Stomach (tissue), 4 donors: ENCODE measurements around the gene KIAA0513.

Experiments
- POLR2A ChIP-seq, 4 donors: fragments of 450-650 bp; IDR thresholded peaks; one replicate each; pipeline ENCODE4 v1.6.1; 2016; ENCODE audit warnings: antibody characterized with exemption in 4 of 4, control low read depth in 2 of 4, mild to moderate bottlenecking in 1 of 4, moderate library complexity in 1 of 4
- POLR2AphosphoS5 ChIP-seq, 3 donors: sonication (generic); formaldehyde crosslinking; IDR thresholded peaks; one replicate each; pipeline ENCODE4 v1.6.1; 2016; ENCODE audit warnings: antibody characterized with exemption in 3 of 3

DNA sequence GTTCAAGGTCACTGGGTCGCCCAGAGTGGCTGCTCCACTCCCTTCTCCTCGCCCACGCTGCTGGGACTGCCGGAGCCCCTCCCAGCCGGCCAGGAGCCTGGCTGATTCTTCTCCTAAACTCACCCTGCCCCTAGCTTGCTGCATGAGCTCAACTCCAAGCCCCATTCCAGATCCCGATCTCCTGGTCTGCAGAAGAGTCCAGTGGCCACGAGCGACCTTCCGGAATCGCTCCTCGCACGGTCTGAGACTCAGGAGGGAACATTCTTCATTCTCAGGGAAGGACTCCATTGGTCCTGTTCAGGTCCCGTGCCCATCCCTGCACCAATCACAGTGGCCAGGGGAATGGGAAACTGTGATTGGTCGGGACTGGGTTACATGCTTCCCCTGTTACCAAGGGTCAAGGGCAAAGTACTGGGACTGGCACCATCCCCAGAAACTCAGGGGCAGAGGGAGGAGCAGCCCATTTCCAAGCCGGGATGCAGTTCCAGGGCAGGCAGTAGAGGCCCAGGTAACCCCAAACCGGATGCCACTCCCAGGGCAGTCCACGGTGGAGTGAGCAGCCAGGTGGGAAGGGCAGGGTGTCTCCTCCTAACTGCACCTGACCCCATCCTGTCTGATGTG lies 109.2 kb downstream of the KIAA0513 start:
- TF ChIP-seq POLR2AphosphoS5 (IDR thresholded peaks at IDR 0.05) (no peak), POLR2A (IDR thresholded peaks at IDR 0.05) (no peak)
